Liver (tissue), 2 donors: ENCODE measurements around the gene NLRP7.

Experiments used
- GABPA ChIP-seq, 2 donors: IDR thresholded peaks in 1 of 2; conservative IDR thresholded peaks in 1 of 2; 2 replicates each; pipeline ENCODE4 v1.6.1; 2016; ENCODE audit warnings: antibody characterized with exemption in 2 of 2, mild to moderate bottlenecking in 1 of 2, moderate library complexity in 1 of 2
- JUND ChIP-seq, 2 donors: IDR thresholded peaks; 2 replicates each; pipeline ENCODE4 v1.6.1; 2016; ENCODE audit warnings: antibody characterized with exemption in 2 of 2
- ZBTB33 ChIP-seq: IDR thresholded peaks from 2 replicates; pipeline ENCODE4 v1.6.1; 2016; ENCODE audit warnings: antibody characterized with exemption
- TF ChIP-seq, protein P1 (sequence below): IDR thresholded peaks from 2 replicates; pipeline ENCODE4 v1.6.1; 2016; ENCODE audit warnings: antibody characterized with exemption, mild to moderate bottlenecking
- donor health status: healthy.

DNA sequence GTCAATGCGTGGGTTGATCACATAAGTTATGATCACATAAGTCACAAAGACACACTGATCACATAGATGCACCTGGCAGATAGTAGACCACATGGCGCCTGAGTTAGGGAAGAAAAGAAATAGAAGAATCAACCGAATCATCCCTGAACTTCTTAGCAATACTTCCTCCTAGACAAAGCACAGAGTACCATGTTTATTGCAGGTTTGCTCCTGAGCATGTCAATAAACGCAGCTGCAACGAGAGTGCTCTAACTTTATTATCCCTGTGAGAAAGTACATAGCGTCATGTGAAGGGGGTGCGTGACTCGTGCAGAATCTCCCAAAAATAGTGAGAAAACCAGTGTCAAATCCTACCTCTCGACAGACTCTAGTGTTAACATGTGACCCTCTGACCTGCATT is 24.1 kb downstream of the NLRP7 start:
- TF ChIP-seq, protein P1, sequence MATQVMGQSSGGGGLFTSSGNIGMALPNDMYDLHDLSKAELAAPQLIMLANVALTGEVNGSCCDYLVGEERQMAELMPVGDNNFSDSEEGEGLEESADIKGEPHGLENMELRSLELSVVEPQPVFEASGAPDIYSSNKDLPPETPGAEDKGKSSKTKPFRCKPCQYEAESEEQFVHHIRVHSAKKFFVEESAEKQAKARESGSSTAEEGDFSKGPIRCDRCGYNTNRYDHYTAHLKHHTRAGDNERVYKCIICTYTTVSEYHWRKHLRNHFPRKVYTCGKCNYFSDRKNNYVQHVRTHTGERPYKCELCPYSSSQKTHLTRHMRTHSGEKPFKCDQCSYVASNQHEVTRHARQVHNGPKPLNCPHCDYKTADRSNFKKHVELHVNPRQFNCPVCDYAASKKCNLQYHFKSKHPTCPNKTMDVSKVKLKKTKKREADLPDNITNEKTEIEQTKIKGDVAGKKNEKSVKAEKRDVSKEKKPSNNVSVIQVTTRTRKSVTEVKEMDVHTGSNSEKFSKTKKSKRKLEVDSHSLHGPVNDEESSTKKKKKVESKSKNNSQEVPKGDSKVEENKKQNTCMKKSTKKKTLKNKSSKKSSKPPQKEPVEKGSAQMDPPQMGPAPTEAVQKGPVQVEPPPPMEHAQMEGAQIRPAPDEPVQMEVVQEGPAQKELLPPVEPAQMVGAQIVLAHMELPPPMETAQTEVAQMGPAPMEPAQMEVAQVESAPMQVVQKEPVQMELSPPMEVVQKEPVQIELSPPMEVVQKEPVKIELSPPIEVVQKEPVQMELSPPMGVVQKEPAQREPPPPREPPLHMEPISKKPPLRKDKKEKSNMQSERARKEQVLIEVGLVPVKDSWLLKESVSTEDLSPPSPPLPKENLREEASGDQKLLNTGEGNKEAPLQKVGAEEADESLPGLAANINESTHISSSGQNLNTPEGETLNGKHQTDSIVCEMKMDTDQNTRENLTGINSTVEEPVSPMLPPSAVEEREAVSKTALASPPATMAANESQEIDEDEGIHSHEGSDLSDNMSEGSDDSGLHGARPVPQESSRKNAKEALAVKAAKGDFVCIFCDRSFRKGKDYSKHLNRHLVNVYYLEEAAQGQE: no peak
- no peak for TF ChIP-seq JUND (IDR thresholded peaks at IDR 0.05)
- no peak for TF ChIP-seq ZBTB33
- no peak for TF ChIP-seq GABPA (IDR thresholded peaks at IDR 0.05 in 1 of 2, conservative IDR thresholded peaks at IDR 0.05 in 1 of 2)
